ENCODE results near the gene MAOB.

MAOB gene

DNA sequence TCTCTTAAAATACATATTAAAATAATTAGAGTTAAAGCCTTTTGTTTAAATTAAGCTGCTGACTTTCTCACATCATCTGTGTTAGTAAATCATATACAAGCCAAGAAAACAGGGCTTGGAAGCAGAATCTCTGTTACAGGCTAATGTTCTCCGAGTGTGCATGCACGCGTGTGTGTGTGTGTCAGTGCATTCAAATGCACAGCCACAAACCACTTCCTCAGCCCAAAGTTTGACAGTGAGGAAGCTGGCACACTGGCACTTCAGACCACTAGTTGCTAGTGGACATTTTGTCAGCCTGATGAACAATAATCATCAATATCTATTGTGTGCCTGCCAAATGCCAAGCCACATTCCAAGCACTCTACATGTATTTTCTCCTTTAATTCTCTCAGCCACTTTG, 5.6 kb downstream of the MAOB start:
- no peak overlapping the region for H3K4me3 ChIP-seq (ENCODE audit: low read depth, low read length)
- no peak for DNase-seq (ENCODE audit: low read depth)
- TF ChIP-seq, protein P1, sequence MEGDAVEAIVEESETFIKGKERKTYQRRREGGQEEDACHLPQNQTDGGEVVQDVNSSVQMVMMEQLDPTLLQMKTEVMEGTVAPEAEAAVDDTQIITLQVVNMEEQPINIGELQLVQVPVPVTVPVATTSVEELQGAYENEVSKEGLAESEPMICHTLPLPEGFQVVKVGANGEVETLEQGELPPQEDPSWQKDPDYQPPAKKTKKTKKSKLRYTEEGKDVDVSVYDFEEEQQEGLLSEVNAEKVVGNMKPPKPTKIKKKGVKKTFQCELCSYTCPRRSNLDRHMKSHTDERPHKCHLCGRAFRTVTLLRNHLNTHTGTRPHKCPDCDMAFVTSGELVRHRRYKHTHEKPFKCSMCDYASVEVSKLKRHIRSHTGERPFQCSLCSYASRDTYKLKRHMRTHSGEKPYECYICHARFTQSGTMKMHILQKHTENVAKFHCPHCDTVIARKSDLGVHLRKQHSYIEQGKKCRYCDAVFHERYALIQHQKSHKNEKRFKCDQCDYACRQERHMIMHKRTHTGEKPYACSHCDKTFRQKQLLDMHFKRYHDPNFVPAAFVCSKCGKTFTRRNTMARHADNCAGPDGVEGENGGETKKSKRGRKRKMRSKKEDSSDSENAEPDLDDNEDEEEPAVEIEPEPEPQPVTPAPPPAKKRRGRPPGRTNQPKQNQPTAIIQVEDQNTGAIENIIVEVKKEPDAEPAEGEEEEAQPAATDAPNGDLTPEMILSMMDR (IDR thresholded peaks at IDR 0.05; ENCODE audit: insufficient read depth, low read depth, low read length, missing control alignments), result no peak

DNA sequence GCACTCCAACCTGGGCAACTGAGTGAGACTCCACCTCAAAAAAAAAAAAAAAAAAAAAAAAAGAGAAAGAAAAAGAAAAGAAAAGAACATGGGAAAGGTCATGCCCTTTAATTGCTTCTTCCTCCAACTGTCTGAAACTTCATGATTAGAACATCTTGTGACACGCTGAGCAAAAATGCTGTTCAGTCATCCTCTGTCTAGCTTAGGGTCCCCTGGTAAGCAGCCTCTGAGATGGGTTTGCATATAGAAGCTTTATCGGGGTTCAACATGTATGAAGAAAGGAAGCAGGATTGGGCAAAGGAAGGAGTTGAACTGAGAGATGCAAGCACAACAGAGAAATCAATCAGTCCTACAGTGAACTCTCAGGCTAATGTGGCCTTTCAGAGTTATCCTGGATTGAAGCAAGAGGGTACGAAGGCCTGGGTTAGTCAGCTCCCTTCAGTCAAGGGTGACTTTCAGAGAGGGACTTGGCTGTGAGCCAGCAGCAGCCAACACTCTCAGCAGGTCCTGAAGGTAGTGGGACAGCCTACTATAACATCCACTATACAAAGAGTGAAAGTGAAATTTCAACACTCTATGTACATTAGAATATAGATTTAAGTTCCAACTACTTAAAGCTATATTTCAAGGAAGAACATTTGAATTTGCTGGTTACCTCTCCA, 11.4 kb downstream of the MAOB start:
- DNase-seq (ENCODE audit: low read depth), result no peak
- no peak overlapping the region for H3K4me3 ChIP-seq (ENCODE audit: low read depth, low read length)
- TF ChIP-seq, protein P1 (IDR thresholded peaks at IDR 0.05; ENCODE audit: insufficient read depth, low read depth, low read length, missing control alignments), result no peak

- TF ChIP-seq, protein P1 (IDR thresholded peaks at IDR 0.05; ENCODE audit: insufficient read depth, low read depth, low read length, missing control alignments), result no peak
- H3K4me3 ChIP-seq (ENCODE audit: low read depth, low read length), result no peak overlapping the region
- DNase-seq (ENCODE audit: low read depth), result no peak
Observed at GRCh38 chrX:43870011-43870410, 12.2 kb downstream of the MAOB start.

DNA sequence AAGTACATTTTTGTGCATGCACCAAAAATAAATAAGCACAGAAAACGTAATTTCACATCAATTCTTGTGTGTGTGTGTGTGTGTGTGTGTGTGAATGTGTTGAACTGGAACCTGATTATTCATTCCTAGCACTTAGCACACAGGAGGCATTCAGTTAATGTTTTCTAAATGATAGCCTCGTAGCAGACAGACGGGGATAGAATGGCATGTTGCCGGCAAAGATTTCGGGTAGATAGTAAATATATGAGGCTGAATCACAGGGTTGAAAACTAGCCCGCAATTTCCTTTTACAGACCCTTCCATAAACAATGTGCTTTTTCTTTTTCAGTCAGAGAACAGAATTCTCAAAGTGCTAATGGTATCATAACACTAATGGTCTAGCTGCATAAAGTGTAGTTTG, 13.5 kb downstream of the MAOB start:
- TF ChIP-seq, protein P1 (IDR thresholded peaks at IDR 0.05; ENCODE audit: insufficient read depth, low read depth, low read length, missing control alignments), result no peak
- no peak overlapping the region for H3K4me3 ChIP-seq (ENCODE audit: low read depth, low read length)
- no peak for DNase-seq (ENCODE audit: low read depth)

GRCh38 chrX:43866423-43866822, 15.8 kb downstream of the MAOB start:
- DNase-seq (ENCODE audit: low read depth), result no peak
- TF ChIP-seq, protein P1 (IDR thresholded peaks at IDR 0.05; ENCODE audit: insufficient read depth, low read depth, low read length, missing control alignments), result no peak
- H3K4me3 ChIP-seq (ENCODE audit: low read depth, low read length), result no peak overlapping the region

DNA sequence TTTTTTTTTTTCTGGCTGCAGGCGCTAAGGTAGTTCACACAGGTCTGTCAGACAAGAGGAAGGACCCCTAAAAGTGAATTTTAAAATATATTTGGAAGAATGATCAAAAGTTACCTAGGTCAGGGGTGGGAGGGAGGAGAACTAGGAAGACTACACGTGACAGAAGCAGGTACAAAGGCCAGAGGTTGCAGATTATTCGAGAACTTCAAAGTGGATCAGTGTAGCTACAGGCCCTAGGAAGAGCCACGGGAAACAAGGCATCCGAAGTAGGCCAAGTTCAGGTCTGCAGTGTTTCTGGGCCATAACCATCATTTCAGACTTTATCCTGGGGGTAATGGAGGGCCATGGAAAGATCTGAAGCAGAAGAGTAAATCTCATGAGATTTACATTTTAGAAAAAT, 16.5 kb downstream of the MAOB start:
- H3K4me3 ChIP-seq (ENCODE audit: low read depth, low read length), result no peak overlapping the region

More for the DNA sequence above, 16.5 kb downstream of the MAOB start:
- TF ChIP-seq, protein P1 (IDR thresholded peaks at IDR 0.05; ENCODE audit: insufficient read depth, low read depth, low read length, missing control alignments), result no peak
- no peak for DNase-seq (ENCODE audit: low read depth)
